ENCODE measurements around the gene GOLM1. TPM values are rescaled to one million over a fixed set of nuclear protein-coding genes. Genes with fewer than 3 reads are reported as not detected.

Gene GOLM1
- total and polyA plus RNA-seq, 2 donors from 2014 or later, result 88.6 to 133 TPM

DNA sequence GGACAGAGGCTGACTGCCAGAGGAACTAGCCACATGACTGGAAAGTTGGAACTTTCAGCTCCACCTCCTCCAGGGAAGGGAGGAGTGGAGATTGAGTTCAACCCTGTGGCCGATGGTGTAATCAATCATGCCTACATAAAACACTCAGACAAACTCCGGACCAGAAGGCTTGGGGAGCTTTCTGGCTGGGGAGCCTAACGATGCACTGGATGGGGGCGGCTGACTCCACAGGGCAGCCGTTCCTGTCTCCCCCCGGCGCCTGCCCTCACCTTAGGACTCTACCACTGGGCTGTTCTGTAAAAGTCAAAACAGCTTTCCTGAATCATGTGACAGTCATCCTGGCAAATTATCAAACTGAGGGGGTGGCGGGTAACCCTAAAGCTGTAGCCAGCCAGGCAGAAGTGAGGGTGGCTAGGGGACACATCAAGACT, 58.0 kb downstream of the GOLM1 start:
- H3K36me3 ChIP-seq (ENCODE audit: control insufficient read depth in 2 of 3, insufficient read depth in 3 of 3, low read length in 3 of 3), result peaks cover 0 to 4% (median 0%) of the 10 kb centered on the region in 3 donors
- H3K9me3 ChIP-seq (ENCODE audit: control insufficient read depth in 2 of 3, insufficient read depth in 1 of 3, low read length in 3 of 3), result no peaks in the 10 kb centered on the region
- peaks cover 0 to 11% (median 8%) of the 10 kb centered on the region in 3 donors for H3K4me1 ChIP-seq (ENCODE audit: control insufficient read depth in 2 of 3, insufficient read depth in 2 of 3, low read depth in 1 of 3, low read length in 3 of 3)
- no peaks in the 10 kb centered on the region for H3K27me3 ChIP-seq (ENCODE audit: control insufficient read depth, insufficient read depth, low read length)
- intact Hi-C loops (cut with DNase I), result no loop called here
- peak overlapping the region in 2 of 3 donors; percentile 53 to 57 for H3K4me3 ChIP-seq (ENCODE audit: low read length in 3 of 3)
- peak in 4 of 5 donors; percentile 83 to 94 (median 88) for DNase-seq
- TF ChIP-seq, protein P1, sequence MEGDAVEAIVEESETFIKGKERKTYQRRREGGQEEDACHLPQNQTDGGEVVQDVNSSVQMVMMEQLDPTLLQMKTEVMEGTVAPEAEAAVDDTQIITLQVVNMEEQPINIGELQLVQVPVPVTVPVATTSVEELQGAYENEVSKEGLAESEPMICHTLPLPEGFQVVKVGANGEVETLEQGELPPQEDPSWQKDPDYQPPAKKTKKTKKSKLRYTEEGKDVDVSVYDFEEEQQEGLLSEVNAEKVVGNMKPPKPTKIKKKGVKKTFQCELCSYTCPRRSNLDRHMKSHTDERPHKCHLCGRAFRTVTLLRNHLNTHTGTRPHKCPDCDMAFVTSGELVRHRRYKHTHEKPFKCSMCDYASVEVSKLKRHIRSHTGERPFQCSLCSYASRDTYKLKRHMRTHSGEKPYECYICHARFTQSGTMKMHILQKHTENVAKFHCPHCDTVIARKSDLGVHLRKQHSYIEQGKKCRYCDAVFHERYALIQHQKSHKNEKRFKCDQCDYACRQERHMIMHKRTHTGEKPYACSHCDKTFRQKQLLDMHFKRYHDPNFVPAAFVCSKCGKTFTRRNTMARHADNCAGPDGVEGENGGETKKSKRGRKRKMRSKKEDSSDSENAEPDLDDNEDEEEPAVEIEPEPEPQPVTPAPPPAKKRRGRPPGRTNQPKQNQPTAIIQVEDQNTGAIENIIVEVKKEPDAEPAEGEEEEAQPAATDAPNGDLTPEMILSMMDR (IDR thresholded peaks at IDR 0.05; ENCODE audit: borderline replicate concordance, extremely low read depth, insufficient read depth), result no peak
- no peak overlapping the region for H3K9ac ChIP-seq (ENCODE audit: low read length in 3 of 3)
- no peak for FAIRE-seq
- peak overlapping the region; percentile 68 to 86 for H3K27ac ChIP-seq (ENCODE audit: low read depth in 2 of 2, low read length in 2 of 2)

DNA sequence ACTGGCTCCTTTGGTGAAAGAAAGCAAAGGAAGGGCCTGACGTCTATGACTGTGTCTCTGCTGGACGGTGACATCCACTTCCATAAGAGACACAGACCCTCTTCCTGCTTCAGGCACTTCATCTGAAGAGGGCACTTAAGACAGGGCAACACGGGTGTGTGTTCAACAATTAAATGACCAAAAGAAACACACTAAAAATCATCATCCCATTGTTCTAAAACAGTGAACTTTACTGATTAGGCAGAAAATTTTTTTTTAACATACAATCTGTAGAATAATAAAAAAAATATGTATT, 58.5 kb downstream of the GOLM1 start:
- peak overlapping the region in 2 of 3 donors; percentile 53 to 57 for H3K4me3 ChIP-seq (ENCODE audit: low read length in 3 of 3)
- peak overlapping the region; percentile 42 to 68 for H3K27ac ChIP-seq (ENCODE audit: low read depth in 2 of 2, low read length in 2 of 2)
- H3K9ac ChIP-seq (ENCODE audit: low read length in 3 of 3), result no peak overlapping the region
- DNase-seq, result no peak
- TF ChIP-seq, protein P1 (IDR thresholded peaks at IDR 0.05; ENCODE audit: borderline replicate concordance, extremely low read depth, insufficient read depth), result no peak
- no peak for FAIRE-seq
- H3K27me3 ChIP-seq (ENCODE audit: control insufficient read depth, insufficient read depth, low read length), result no peaks in the 10 kb centered on the region
- peaks cover 0 to 4% (median 0%) of the 10 kb centered on the region in 3 donors for H3K36me3 ChIP-seq (ENCODE audit: control insufficient read depth in 2 of 3, insufficient read depth in 3 of 3, low read length in 3 of 3)
- intact Hi-C loops (cut with DNase I), result no loop called here
- peaks cover 0 to 11% (median 8%) of the 10 kb centered on the region in 3 donors for H3K4me1 ChIP-seq (ENCODE audit: control insufficient read depth in 2 of 3, insufficient read depth in 2 of 3, low read depth in 1 of 3, low read length in 3 of 3)
- H3K9me3 ChIP-seq (ENCODE audit: control insufficient read depth in 2 of 3, insufficient read depth in 1 of 3, low read length in 3 of 3), result no peaks in the 10 kb centered on the region

DNA sequence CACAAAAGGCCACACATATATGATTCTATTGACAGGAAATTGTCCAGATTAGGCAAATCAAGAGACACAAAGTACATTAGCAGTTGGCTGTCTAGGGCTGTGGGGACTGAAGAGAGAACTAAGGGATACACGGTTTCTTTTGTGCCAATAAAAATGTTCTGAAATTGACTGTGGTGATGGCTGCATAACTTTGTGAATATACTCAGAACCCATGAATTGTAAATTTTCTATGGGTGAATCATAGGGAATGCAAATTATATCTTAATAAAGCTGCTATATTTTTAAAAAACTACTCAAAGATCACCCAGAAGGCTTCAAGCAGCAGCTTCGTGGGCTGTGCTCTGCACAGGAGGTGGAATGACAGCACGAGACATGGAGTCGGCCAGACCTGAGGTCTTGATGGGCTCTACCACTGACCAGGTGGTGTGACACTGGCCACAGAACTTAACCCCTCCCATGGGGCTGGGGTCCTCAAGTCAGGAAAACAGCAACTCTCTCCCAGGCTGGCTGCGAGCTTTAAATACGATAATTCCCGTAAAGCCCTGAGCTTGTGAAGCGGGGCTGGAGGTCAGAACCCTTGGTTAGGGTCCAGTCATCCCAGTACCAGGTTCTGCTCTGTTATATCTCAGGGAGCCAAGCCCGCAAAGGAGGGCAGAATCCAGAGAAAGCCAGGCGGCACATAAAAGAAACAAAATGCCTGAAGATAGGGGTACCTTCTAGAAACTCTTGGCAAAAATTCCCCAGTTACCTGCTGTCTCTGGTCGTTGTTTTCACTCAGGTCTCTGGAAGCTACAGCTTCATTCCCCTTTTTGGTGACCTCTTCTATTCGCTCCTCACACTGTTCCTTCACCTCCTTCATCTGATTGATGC, 59.1 kb downstream of the GOLM1 start:
- H3K27ac ChIP-seq (ENCODE audit: low read depth in 2 of 2, low read length in 2 of 2), result peak overlapping the region in 1 of 2 donors; percentile 42
- intact Hi-C loops (cut with DNase I), result no loop called here
- FAIRE-seq (no peak), DNase-seq (no peak)
- TF ChIP-seq, protein P1 (IDR thresholded peaks at IDR 0.05; ENCODE audit: borderline replicate concordance, extremely low read depth, insufficient read depth), result no peak
- peaks cover 0 to 4% (median 0%) of the 10 kb centered on the region in 3 donors for H3K36me3 ChIP-seq (ENCODE audit: control insufficient read depth in 2 of 3, insufficient read depth in 3 of 3, low read length in 3 of 3)
- H3K4me3 ChIP-seq (ENCODE audit: low read length in 3 of 3), result no peak overlapping the region
- H3K4me1 ChIP-seq (ENCODE audit: control insufficient read depth in 2 of 3, insufficient read depth in 2 of 3, low read depth in 1 of 3, low read length in 3 of 3), result peaks cover 0 to 11% (median 8%) of the 10 kb centered on the region in 3 donors
- H3K9ac ChIP-seq (ENCODE audit: low read length in 3 of 3), result no peak overlapping the region
- no peaks in the 10 kb centered on the region for H3K27me3 ChIP-seq (ENCODE audit: control insufficient read depth, insufficient read depth, low read length)
- H3K9me3 ChIP-seq (ENCODE audit: control insufficient read depth in 2 of 3, insufficient read depth in 1 of 3, low read length in 3 of 3), result no peaks in the 10 kb centered on the region

Data from kidney (tissue), 14 donors.